HUES64 (cell line): ENCODE results near the gene KCTD16.

ENCODE experiments used
- H3K27ac ChIP-seq: 2 replicates; pipeline ENCODE4 v1.7.0; 2013; ENCODE audit warnings: low read depth, low read length, inconsistent platforms
- H3K27me3 ChIP-seq: 2 replicates; pipeline ENCODE4 v1.6.1; 2013; ENCODE audit warnings: mild to moderate bottlenecking, low read length; ENCODE audit not compliant: insufficient read depth
- H3K36me3 ChIP-seq: 2 replicates; pipeline ENCODE4 v1.6.1; 2013; ENCODE audit warnings: mild to moderate bottlenecking, low read length; ENCODE audit not compliant: insufficient read depth
- H3K4me1 ChIP-seq: 2 replicates; pipeline ENCODE4 v1.6.1; 2013; ENCODE audit warnings: mild to moderate bottlenecking, low read length, moderate library complexity; ENCODE audit not compliant: insufficient read depth
- H3K4me3 ChIP-seq: 2 replicates; pipeline ENCODE4 v1.5.1; 2013; ENCODE audit warnings: mild to moderate bottlenecking, low read length, moderate library complexity
- H3K9ac ChIP-seq: 2 replicates; pipeline ENCODE4 v1.6.1; 2013; ENCODE audit warnings: mild to moderate bottlenecking, low read depth, low read length
- H3K9me3 ChIP-seq: 2 replicates; pipeline ENCODE4 v1.6.1; 2013; ENCODE audit warnings: low read depth, low read length; ENCODE audit not compliant: insufficient read depth
- WGBS: fragments of 150-250, 120-280 bp; methylation state at CpG from one replicate; pipeline ENCODE4 v1.1.7; 2013; ENCODE audit warnings: missing lambda C conversion rate; 5-methylcytosine and 5-hydroxymethylcytosine counted together

KCTD16 gene

GRCh38 chr5:144429905-144430304 is 259.2 kb downstream of the KCTD16 start:
- no peaks in the 10 kb centered on the region for H3K27me3 ChIP-seq
- no peak overlapping the region for H3K4me3 ChIP-seq
- no peaks in the 10 kb centered on the region for H3K4me1 ChIP-seq
- H3K9ac ChIP-seq, result no peak overlapping the region
- WGBS, result 95% methylated on average over 1 of the region's 1 CpG
- no peaks in the 10 kb centered on the region for H3K36me3 ChIP-seq
- H3K27ac ChIP-seq, result no peak overlapping the region
- no peaks in the 10 kb centered on the region for H3K9me3 ChIP-seq

GRCh38 chr5:144433140-144433822 is 262.6 kb downstream of the KCTD16 start:
- Histone ChIP-seq H3K27ac (no peak overlapping the region), H3K27me3 (no peaks in the 10 kb centered on the region), H3K4me1 (no peaks in the 10 kb centered on the region), H3K9ac (no peak overlapping the region), H3K4me3 (no peak overlapping the region), H3K9me3 (no peaks in the 10 kb centered on the region), H3K36me3 (no peaks in the 10 kb centered on the region)
- 95% methylated on average over 3 of the region's 4 CpGs for WGBS

- WGBS, result 93% methylated on average over 3 of the region's 3 CpGs
Observed at GRCh38 chr5:144433893-144434292, 263.2 kb downstream of the KCTD16 start.

GRCh38 chr5:144436007-144436406 is 265.3 kb downstream of the KCTD16 start:
- Histone ChIP-seq H3K4me3 (no peak overlapping the region), H3K9ac (no peak overlapping the region), H3K36me3 (no peaks in the 10 kb centered on the region), H3K27me3 (no peaks in the 10 kb centered on the region), H3K9me3 (no peaks in the 10 kb centered on the region), H3K27ac (no peak overlapping the region), H3K4me1 (no peaks in the 10 kb centered on the region)
- 100% methylated on average over 1 of the region's 1 CpG for WGBS

More at GRCh38 chr5:144433893-144434292, 263.2 kb downstream of the KCTD16 start:
- no peaks in the 10 kb centered on the region for H3K27me3 ChIP-seq
- H3K9me3 ChIP-seq, result no peaks in the 10 kb centered on the region
- H3K9ac ChIP-seq, result no peak overlapping the region
- no peaks in the 10 kb centered on the region for H3K4me1 ChIP-seq
- no peak overlapping the region for H3K4me3 ChIP-seq
- no peaks in the 10 kb centered on the region for H3K36me3 ChIP-seq
- no peak overlapping the region for H3K27ac ChIP-seq

GRCh38 chr5:144438237-144438636 is 267.6 kb downstream of the KCTD16 start:
- Histone ChIP-seq H3K4me3 (no peak overlapping the region), H3K4me1 (no peaks in the 10 kb centered on the region), H3K9me3 (peaks cover 2% of the 10 kb centered on the region; the same call in 1 of the 2 replicates), H3K36me3 (no peaks in the 10 kb centered on the region), H3K27ac (no peak overlapping the region), H3K9ac (no peak overlapping the region), H3K27me3 (no peaks in the 10 kb centered on the region)
- WGBS, result 92% methylated on average over 3 of the region's 4 CpGs

- Histone ChIP-seq H3K4me3 (no peak overlapping the region), H3K27ac (no peak overlapping the region), H3K9ac (no peak overlapping the region), H3K9me3 (no peaks in the 10 kb centered on the region), H3K27me3 (no peaks in the 10 kb centered on the region), H3K4me1 (no peaks in the 10 kb centered on the region), H3K36me3 (no peaks in the 10 kb centered on the region)
- 90% methylated on average over 2 of the region's 2 CpGs for WGBS
Observed at GRCh38 chr5:144448457-144448856, 277.8 kb downstream of the KCTD16 start.

GRCh38 chr5:144451187-144451973 is 280.7 kb downstream of the KCTD16 start:
- WGBS, result 91% methylated on average over 2 of the region's 2 CpGs
- no peak overlapping the region for H3K27ac ChIP-seq
- peaks cover 3% of the 10 kb centered on the region; the same call in 1 of the 2 replicates for H3K4me1 ChIP-seq
- no peaks in the 10 kb centered on the region for H3K9me3 ChIP-seq
- no peaks in the 10 kb centered on the region for H3K27me3 ChIP-seq
- no peaks in the 10 kb centered on the region for H3K36me3 ChIP-seq
- H3K4me3 ChIP-seq, result no peak overlapping the region
- H3K9ac ChIP-seq, result no peak overlapping the region

- Histone ChIP-seq H3K27ac (no peak overlapping the region), H3K36me3 (no peaks in the 10 kb centered on the region), H3K27me3 (no peaks in the 10 kb centered on the region), H3K9ac (no peak overlapping the region), H3K4me3 (no peak overlapping the region), H3K9me3 (no peaks in the 10 kb centered on the region), H3K4me1 (peaks cover 5% of the 10 kb centered on the region; the same call in 1 of the 2 replicates)
- WGBS, result 93% methylated on average over 4 of the region's 4 CpGs
Observed at GRCh38 chr5:144453753-144454152, 283.1 kb downstream of the KCTD16 start.

- H3K4me3 ChIP-seq, result no peak overlapping the region
- peaks cover 9% of the 10 kb centered on the region for H3K4me1 ChIP-seq
- no peak overlapping the region for H3K27ac ChIP-seq
- no peaks in the 10 kb centered on the region for H3K27me3 ChIP-seq
- no peak overlapping the region for H3K9ac ChIP-seq
- no peaks in the 10 kb centered on the region for H3K36me3 ChIP-seq
- 87% methylated on average over 3 of the region's 3 CpGs for WGBS
- no peaks in the 10 kb centered on the region for H3K9me3 ChIP-seq
Observed at GRCh38 chr5:144457160-144457559, 286.5 kb downstream of the KCTD16 start.

GRCh38 chr5:144458216-144458615 is 287.5 kb downstream of the KCTD16 start:
- H3K4me1 ChIP-seq, result peaks cover 9% of the 10 kb centered on the region
- no peak overlapping the region for H3K27ac ChIP-seq
- no peaks in the 10 kb centered on the region for H3K9me3 ChIP-seq
- WGBS, result 93% methylated on average over 3 of the region's 4 CpGs
- H3K27me3 ChIP-seq, result no peaks in the 10 kb centered on the region
- no peaks in the 10 kb centered on the region for H3K36me3 ChIP-seq
- H3K4me3 ChIP-seq, result no peak overlapping the region
- H3K9ac ChIP-seq, result no peak overlapping the region

- H3K9me3 ChIP-seq, result no peaks in the 10 kb centered on the region
- no peak overlapping the region for H3K9ac ChIP-seq
- WGBS, result 86% methylated on average over 1 of the region's 1 CpG
- no peak overlapping the region for H3K27ac ChIP-seq
- peaks cover 9% of the 10 kb centered on the region for H3K4me1 ChIP-seq
- H3K27me3 ChIP-seq, result no peaks in the 10 kb centered on the region
- H3K4me3 ChIP-seq, result no peak overlapping the region
- no peaks in the 10 kb centered on the region for H3K36me3 ChIP-seq
Observed at GRCh38 chr5:144460600-144460999, 289.9 kb downstream of the KCTD16 start.
